Measurements from ENCODE around the gene NAA50. TPM values are rescaled to one million over a fixed set of nuclear protein-coding genes. Genes with fewer than 3 reads are reported as not detected.

The NAA50 gene
- total RNA-seq, 1 donor from 2014 or later: 42.5 TPM

DNA sequence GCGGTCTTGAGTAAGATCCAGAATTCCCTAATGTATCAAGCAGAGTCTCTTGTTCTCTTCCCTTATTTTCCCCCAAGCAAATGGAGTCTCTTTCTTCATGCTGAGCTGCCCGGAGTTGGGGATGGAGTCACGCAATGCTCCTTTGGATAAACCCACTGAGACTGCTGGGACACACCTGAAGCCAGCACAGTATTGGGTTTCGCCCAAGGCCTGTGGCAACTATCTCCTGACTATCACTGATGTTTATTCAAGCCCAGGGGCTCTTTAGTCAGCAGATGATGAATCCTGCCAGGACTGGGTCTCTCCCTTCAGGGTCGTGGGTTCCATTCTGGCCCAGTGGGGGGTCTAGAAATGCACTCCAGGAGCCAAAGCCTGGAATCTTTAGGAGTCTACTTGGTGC is 60.9 kb downstream of the NAA50 start:
- no peak for DNase-seq
- no peak for TF ChIP-seq CTCF (IDR thresholded peaks at IDR 0.05; ENCODE audit: partially characterized antibody, unreplicated experiment)
- no peaks in the 10 kb centered on the region for H3K27me3 Mint-ChIP-seq (ENCODE audit: unreplicated experiment)
- H3K4me3 Mint-ChIP-seq (ENCODE audit: unreplicated experiment): no peak overlapping the region
- H3K9me3 Mint-ChIP-seq (ENCODE audit: unreplicated experiment): no peaks in the 10 kb centered on the region
- peak overlapping the region; percentile 41 for H3K27ac Mint-ChIP-seq (ENCODE audit: unreplicated experiment)
- peaks cover 25% of the 10 kb centered on the region for H3K36me3 Mint-ChIP-seq (ENCODE audit: unreplicated experiment)
- no peaks in the 10 kb centered on the region for H3K4me1 Mint-ChIP-seq (ENCODE audit: low read depth, unreplicated experiment)

GRCh38 chr3:113684271-113684819 is 61.7 kb downstream of the NAA50 start:
- Mint-ChIP-seq H3K36me3 (ENCODE audit: unreplicated experiment) (peaks cover 25% of the 10 kb centered on the region), H3K4me1 (ENCODE audit: low read depth, unreplicated experiment) (no peaks in the 10 kb centered on the region), H3K9me3 (ENCODE audit: unreplicated experiment) (no peaks in the 10 kb centered on the region), H3K4me3 (ENCODE audit: unreplicated experiment) (no peak overlapping the region), H3K27me3 (ENCODE audit: unreplicated experiment) (no peaks in the 10 kb centered on the region), H3K27ac (ENCODE audit: unreplicated experiment) (no peak overlapping the region)
- TF ChIP-seq CTCF (IDR thresholded peaks at IDR 0.05; ENCODE audit: partially characterized antibody, unreplicated experiment): no peak
- DNase-seq: no peak

DNA sequence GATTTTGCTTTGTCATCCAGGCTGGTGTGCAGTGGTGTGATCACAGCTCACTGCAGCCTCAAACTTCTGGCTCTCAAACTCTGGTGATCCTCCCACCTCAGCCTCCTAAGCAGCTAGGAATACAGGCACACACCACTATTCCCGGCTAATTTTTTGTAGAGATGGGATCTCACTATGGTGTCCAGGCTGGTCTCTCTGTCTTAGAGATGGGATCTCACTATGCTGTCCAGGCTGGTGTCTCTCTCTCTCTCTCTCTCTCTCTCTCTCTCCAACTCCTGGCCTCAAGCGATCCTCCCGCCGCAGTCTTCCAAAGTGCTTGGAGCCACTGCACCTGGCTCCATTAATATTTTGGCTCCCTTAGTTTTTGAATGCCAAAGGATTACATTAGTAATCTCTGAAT is 67.3 kb downstream of the NAA50 start:
- Mint-ChIP-seq H3K27ac (ENCODE audit: unreplicated experiment) (no peak overlapping the region), H3K9me3 (ENCODE audit: unreplicated experiment) (no peaks in the 10 kb centered on the region), H3K4me1 (ENCODE audit: low read depth, unreplicated experiment) (no peaks in the 10 kb centered on the region), H3K4me3 (ENCODE audit: unreplicated experiment) (no peak overlapping the region), H3K27me3 (ENCODE audit: unreplicated experiment) (no peaks in the 10 kb centered on the region), H3K36me3 (ENCODE audit: unreplicated experiment) (peaks cover 4% of the 10 kb centered on the region)
- no peak for TF ChIP-seq CTCF (IDR thresholded peaks at IDR 0.05; ENCODE audit: partially characterized antibody, unreplicated experiment)
- DNase-seq: no peak

GRCh38 chr3:113677737-113678136 is 68.3 kb downstream of the NAA50 start:
- H3K36me3 Mint-ChIP-seq (ENCODE audit: unreplicated experiment): no peaks in the 10 kb centered on the region
- H3K4me3 Mint-ChIP-seq (ENCODE audit: unreplicated experiment): no peak overlapping the region
- H3K4me1 Mint-ChIP-seq (ENCODE audit: low read depth, unreplicated experiment): no peaks in the 10 kb centered on the region
- no peak for DNase-seq
- no peak for TF ChIP-seq CTCF (IDR thresholded peaks at IDR 0.05; ENCODE audit: partially characterized antibody, unreplicated experiment)
- H3K9me3 Mint-ChIP-seq (ENCODE audit: unreplicated experiment): no peaks in the 10 kb centered on the region
- H3K27me3 Mint-ChIP-seq (ENCODE audit: unreplicated experiment): no peaks in the 10 kb centered on the region
- no peak overlapping the region for H3K27ac Mint-ChIP-seq (ENCODE audit: unreplicated experiment)

DNA sequence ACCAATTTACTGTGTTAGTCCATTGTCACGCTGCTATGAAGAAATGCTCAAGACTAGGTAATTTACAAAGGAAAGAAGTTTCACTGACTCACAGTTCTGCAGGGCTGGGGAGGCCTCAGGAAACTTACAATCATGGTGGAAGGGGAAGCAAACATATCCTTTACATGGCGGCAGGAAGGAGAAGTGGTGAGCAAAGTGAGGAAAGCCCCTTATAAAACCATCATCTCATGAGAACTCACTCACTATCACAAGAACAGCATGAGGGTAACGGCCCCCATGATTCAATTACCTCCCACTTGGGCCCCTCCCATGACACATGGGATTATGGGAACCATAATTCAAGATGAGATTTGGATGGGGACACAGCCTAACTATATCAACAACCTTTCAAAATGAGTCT is 69.8 kb downstream of the NAA50 start:
- Mint-ChIP-seq H3K9me3 (ENCODE audit: unreplicated experiment) (no peaks in the 10 kb centered on the region), H3K27me3 (ENCODE audit: unreplicated experiment) (no peaks in the 10 kb centered on the region), H3K4me3 (ENCODE audit: unreplicated experiment) (no peak overlapping the region), H3K27ac (ENCODE audit: unreplicated experiment) (no peak overlapping the region), H3K36me3 (ENCODE audit: unreplicated experiment) (no peaks in the 10 kb centered on the region), H3K4me1 (ENCODE audit: low read depth, unreplicated experiment) (no peaks in the 10 kb centered on the region)
- DNase-seq: no peak
- TF ChIP-seq CTCF (IDR thresholded peaks at IDR 0.05; ENCODE audit: partially characterized antibody, unreplicated experiment): no peak
